Right renal cortex interstitium (tissue), 3 donors: ENCODE results near the gene FHOD1. TPM values are rescaled to one million over a fixed set of nuclear protein-coding genes. Genes with fewer than 3 reads are reported as not detected.

Experiments used
- DNase-seq, 3 donors: peaks; one replicate each; pipeline ENCODE4 v3.0.0-alpha.2; 2013; ENCODE audit warnings: low read depth in 3 of 3, low spot score in 2 of 3
- polyA plus RNA-seq, 3 donors: library from polyadenylated mRNA; unstranded; fragments of 120-200 nt; gene quantifications; one replicate each; pipeline ENCODE4 v1.2.1, GENCODE V29; 2013; ENCODE audit not compliant: insufficient read length in 3 of 3

FHOD1 gene
- polyA plus RNA-seq, 3 donors, result 32.9 to 38.9 (median 33.0) TPM

- DNase-seq, result no peak
Observed at GRCh38 chr16:67210069-67210937, 37.0 kb downstream of the FHOD1 start.

DNA sequence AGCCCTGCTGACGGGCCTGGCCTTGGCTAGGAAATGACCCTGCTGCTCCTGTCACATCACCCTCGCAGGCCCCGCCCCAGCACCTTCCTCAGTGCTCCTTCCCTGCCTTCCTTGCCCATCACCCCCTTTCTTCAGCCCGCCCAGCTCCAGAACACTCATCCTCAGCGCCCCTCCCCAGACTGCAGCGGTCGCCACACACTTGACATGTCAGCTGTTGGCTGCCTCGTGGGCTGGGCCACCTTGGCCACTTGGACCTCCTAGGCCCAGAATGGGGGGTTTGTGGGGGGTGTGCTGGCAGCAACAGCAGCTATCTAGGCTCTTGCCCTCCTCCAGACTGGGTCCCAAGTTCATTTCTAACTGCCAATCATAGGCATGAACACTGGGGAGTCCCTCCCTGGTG, 37.7 kb downstream of the FHOD1 start:
- DNase-seq, result no peak

DNA sequence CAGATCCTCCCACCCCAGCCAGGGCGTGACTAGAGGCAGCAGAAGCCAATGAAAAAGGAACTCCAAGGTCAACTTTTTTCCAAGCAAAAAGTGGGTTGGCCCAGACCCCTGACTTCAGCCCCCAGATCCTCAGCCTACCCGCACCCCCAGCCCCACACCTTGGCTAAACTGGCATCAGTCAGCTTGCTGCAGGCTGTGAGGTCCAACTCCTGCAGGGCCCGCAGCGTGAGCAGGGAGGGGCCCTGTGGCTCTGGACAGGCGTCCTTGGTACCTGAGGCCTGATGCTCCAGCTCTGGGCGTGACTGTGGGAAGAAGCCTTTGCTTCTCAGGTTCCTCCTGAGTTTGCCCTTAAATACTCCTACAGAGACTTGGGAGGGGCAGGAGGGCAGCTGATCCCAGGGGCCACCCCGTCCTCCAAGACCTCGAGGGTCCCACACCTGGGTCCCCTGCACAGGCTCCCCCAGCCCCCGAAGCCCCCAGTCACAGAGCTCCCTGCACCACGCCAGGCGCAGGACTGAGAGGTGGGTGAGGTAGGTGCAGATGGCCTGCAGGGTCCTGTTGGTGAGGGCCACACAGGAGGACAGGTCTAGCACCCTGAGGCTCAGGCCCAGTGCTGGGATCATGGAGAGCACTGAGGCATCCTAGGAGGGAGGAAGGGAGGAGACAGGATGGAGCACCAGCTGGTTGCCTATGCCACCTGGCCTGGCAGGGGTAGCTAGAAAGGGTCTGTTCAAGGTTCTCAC, 39.0 kb downstream of the FHOD1 start:
- DNase-seq, result no peak

DNA sequence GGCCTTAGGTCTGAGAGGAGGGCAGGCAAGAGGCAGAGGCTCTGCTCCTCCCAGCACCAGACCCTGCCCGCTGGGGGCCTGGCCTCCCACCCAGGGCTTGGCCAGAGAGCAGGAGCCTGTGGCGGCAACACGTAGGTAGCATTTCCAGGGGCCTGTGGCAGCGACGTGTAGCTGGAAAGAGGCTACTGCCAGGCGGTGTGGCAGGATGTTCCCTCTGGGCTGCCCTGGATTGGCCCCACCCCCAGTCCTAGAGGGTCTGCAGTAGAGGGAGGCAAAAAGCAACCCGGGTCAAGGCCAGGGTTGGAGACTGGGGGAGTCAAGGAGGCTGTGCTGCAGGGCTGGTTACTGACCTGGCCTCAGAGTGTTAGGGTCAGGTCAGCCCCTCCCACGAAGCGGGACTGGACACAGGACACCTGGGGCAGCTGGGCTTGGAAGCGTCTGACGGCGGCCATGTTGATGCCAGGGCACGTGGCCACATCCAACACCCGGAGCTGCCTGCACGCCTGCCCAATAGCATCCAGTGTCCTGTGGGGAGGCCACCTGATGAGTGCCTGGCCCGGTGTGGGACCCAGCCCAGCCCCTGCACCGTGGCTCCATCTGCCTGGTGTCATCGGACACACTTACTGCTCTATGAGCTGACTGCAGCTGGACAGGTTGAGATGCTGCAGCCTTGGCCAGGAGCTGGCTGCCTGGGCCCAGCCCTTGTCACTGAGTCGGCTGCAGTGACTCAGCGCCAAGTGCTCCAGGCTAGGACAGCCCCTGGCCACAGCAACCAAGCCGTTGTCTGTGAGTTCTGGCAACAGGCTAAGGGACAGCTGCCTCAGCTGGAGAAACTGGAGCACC, 39.8 kb downstream of the FHOD1 start:
- DNase-seq, result no peak

GRCh38 chr16:67206838-67207248, 40.4 kb downstream of the FHOD1 start:
- DNase-seq, result no peak

- DNase-seq, result no peak
Observed at GRCh38 chr16:67206129-67206837, 41.0 kb downstream of the FHOD1 start.

DNA sequence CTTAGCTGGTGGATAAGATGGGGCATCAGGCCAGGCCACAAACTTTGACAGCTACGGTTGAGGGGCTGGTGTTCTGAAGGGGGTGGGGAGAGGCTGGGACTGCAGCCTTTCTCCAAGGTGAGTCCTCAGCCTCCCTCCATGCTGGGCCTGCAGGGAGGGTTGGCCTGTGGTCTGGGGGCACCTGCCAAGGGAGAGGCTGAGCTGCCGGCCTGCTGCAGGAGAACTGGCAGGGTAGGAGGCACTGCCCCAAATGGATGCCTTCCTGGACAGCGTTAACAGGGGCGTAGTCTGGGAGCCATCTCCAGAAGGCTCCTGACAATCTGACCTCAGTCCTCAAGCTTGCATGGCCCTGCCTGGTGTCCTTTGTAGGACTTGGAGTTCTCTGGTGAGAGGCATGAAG, 43.2 kb downstream of the FHOD1 start:
- DNase-seq, result no peak

DNA sequence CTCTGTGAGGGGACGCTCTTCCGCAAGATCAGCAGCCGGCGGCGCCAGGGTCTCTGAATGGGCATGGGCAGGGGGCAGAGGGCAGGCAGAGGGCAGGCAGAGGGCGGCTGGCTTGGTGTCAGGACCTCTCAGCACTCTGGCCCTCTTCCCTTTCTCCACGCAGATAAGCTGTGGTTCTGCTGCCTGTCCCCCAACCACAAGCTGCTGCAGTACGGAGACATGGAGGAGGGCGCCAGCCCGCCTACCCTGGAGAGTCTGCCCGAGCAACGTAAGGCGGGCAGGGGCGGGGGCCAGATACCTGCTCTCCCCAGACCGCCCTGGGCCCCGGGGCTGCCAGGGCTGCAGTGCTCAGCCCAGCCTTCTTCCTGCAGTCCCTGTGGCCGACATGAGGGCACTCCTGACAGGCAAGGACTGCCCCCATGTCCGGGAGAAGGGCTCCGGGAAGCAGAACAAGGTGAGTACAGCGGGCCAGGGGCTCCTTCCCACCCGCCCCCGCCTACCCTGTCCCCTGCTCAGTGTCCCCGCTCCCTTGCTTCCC, 44.3 kb downstream of the FHOD1 start:
- no peak for DNase-seq

DNA sequence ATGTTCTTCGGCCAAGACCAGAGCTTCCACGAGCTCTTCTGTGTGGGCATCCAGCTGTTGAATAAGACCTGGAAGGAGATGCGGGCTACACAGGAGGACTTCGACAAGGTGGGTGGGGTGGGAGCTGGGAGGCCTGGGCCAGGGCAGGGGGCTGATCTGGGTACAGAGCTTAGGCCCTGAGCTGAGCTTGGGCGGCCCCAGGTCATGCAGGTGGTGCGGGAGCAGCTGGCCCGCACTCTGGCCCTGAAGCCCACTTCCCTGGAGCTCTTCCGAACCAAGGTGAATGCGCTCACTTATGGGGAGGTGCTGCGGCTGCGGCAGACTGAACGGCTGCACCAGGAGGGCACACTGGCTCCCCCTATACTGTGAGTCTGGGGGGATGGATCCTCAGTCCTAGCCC, 44.9 kb downstream of the FHOD1 start:
- DNase-seq, result no peak

DNA sequence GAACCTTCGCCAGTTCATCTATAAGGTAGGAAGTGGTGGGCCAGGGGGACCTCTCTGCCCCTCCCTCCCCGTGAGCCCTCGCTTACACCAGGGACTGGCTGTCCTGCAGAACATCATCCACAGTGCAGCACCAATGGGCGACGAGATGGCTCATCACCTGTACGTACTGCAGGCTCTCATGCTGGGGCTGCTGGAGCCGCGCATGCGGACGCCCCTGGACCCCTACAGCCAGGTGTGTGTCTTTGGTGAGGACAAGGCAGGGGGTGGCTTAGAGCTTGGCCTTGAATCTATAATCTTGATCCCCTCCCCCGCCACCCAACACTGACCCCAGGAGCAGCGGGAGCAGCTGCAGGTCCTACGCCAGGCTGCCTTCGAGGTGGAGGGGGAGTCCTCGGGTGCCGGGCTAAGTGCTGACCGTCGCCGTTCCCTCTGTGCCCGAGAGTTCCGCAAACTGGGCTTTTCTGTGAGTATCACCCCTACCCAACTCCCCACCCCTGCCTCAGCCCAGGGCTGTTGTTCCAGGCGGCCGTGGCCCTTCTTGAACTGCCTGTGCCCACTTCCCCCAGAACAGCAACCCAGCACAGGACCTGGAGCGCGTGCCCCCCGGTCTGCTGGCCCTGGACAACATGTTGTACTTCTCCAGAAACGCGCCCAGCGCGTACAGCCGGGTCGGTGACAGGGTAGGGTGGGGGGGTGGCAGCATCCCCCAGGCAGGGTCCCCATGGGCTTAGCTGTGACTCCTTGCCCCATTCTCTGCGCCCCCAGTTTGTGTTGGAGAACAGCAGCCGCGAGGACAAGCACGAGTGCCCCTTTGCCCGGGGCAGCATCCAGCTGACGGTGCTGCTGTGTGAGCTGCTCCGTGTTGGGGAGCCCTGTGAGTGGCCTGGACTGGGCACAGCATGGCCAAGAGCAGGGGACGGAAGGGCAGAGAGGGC, 45.6 kb downstream of the FHOD1 start:
- DNase-seq, result no peak

DNA sequence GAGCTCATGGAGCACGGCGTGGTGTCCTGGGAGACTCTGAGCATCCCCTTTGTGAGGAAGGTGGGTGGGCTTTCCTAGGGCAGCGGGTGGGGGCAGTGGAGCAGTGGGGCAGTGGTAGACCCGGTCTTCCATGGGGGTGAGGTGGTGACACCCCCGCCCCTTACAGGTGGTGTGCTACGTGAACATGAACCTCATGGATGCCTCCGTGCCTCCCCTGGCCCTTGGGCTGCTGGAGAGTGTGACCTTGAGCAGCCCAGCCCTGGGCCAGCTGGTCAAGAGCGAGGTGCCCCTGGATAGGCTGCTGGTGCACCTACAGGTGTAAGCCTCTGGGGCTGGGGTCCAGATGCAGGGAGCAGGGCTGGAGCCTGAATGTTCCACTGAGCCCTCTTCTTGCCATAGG, 46.8 kb downstream of the FHOD1 start:
- no peak for DNase-seq

DNA sequence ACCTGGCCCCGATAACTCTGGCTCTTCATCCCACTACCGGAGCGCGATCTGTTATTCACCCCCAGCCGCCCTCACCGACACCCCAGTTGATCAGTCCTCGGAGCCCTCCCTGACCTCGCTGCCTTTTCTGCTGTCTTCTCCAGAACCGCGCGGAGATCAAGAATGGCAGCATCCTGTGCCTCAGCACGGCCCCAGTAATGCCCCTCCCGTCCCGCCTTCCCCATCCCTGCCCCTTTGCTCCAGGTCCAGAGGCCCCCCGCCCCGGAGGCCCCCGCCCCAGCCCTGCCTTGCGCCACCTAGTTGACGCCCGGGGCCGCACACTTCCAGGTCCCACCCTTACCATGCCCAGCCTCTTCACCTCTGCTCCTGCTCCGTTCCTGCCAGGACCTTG, 47.5 kb downstream of the FHOD1 start:
- no peak for DNase-seq

GRCh38 chr16:67199011-67199807, 48.1 kb downstream of the FHOD1 start, which contains the start of gene ELMO3:
ELMO3 (plus strand) TSS chr16:67199131; CDS start chr16:67199327, 196 bp downstream.
- no peak for DNase-seq

- DNase-seq, result no peak
Observed at GRCh38 chr16:67198238-67198734, 49.0 kb downstream of the FHOD1 start.

GRCh38 chr16:67197704-67198103, 49.6 kb downstream of the FHOD1 start:
- DNase-seq, result no peak

- no peak for DNase-seq
Observed at GRCh38 chr16:67196881-67197280, 50.4 kb downstream of the FHOD1 start.

DNA sequence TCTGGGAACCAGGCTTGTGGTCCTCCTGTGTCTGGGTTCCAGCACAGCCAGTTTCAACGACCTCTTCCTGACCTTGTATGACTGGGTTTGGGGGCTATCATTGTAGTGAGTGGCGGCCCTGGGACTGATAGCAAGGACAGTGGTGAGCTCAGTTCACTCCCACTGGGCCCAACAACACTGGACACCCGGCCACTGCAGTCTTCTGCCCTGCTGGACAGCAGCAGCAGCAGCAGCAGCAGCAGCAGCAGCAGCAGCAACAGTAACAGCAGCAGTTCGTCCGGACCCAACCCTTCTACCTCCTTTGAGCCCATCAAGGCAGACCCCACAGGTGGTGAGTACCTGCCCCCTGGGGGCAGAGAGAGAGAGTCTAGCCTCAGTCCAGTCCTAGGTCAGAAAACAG, 51.6 kb downstream of the FHOD1 start:
- DNase-seq, result no peak

DNA sequence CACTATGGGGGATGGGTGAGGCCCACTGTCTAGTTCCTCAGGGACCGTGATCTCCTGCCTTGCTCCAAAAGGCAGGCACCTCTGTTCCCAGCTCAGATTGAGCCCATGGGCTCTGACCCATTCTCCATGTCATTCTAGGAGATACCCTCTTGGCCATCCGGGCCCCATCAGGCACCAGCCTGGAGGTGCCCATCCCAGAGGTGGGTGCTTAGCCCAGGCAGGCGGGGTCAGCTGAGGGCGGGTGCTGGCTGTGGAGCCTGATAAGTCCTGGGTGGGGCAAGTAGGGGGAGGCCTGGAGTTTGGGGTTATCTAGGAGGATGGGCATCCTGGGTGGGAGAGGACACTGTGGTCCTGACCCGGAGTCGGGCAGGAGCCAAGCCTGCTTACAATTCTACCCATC, 53.0 kb downstream of the FHOD1 start:
- DNase-seq, result no peak
